LNCAP (cell line): ENCODE data around the gene CAV2.

ENCODE experiments used
- CTCF ChIP-seq: fragments of 450-650 bp; IDR thresholded peaks from 2 replicates; pipeline ENCODE4 v1.5.1; 2017; ENCODE audit warnings: mild to moderate bottlenecking

CAV2 gene

GRCh38 chr7:116505823-116506222, 6.3 kb downstream of the CAV2 start:
- TF ChIP-seq CTCF = no peak

DNA sequence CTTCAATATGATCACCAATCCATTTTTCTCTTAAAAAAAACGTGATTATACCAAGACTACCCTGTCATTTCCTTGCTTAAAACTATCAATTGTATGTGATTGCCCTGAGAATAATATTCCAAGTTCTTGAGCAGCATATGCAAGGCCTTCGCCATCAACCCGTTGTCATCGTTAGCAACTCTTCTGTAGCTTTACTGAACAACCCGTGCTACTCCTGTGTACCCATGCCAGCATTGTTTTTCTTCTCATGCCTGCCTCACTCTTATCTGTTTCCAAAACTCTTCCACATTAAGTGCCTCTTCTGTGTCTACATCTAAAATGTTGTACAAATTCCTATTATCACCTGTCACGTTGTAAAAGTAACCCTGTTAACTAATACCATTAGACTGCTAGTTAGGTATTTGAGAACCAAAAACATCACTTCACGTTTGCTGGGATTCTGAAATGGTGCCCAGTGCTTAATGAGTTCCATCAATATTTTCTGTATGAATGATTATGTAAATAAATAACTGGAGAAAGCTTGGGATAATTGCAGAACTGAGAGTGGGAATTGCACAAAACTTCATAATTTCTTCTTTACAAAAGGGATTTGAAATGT, 10.5 kb downstream of the CAV2 start:
- TF ChIP-seq CTCF = no peak

GRCh38 chr7:116510795-116511194, 11.3 kb downstream of the CAV2 start:
- no peak for TF ChIP-seq CTCF

- no peak for TF ChIP-seq CTCF
Measured at GRCh38 chr7:116511552-116512519, 12.3 kb downstream of the CAV2 start.

- no peak for TF ChIP-seq CTCF
Measured at GRCh38 chr7:116512520-116513188, 13.1 kb downstream of the CAV2 start.

GRCh38 chr7:116515584-116515983, 16.0 kb downstream of the CAV2 start:
- TF ChIP-seq CTCF = no peak

- no peak for TF ChIP-seq CTCF
Measured at GRCh38 chr7:116516324-116516723, 16.8 kb downstream of the CAV2 start.
